ENCODE results near the gene LGR6. TPM values are rescaled to one million over a fixed set of nuclear protein-coding genes. Genes with fewer than 3 reads are reported as not detected.

Gene LGR6
- total RNA-seq, 6 donors from 2014 or later: 0.46 to 5.2 (median 1.1) TPM

DNA sequence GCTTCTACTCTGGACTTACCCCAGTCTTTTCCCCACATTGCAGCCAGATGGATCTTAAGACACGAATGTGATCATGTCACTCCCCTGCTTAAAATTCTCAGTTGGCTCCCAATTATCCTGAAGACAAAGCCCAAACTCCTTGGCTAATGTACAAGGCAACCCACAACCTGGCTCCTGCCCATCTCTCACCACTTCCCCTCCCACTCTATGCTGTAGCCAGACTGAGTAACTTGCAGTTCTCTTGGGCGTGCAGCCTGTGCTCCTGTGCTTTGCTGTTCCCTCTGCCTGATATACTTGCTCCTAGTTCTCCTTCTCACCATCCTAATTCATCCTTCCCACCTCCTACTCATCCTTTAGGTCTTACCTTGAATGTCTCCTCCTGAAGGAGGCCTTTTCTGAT is 56.2 kb downstream of the LGR6 start:
- Histone ChIP-seq H3K27ac (no peak overlapping the region), H3K4me3 (no peak overlapping the region), H3K4me1 (no peaks in the 10 kb centered on the region), H3K36me3 (no peaks in the 10 kb centered on the region), H3K9me3 (no peaks in the 10 kb centered on the region), H3K27me3 (no peaks in the 10 kb centered on the region)
- ATAC-seq (ENCODE audit: low FRiP score in 2 of 2) (no peak), DNase-seq (no peak)
- TF ChIP-seq CTCF (IDR thresholded peaks at IDR 0.05): no peak
- TF ChIP-seq POLR2AphosphoS5 (IDR thresholded peaks at IDR 0.05): no peak
- WGBS, 2 donors: 63 to 74% methylated on average over 2 of the region's 2 CpGs

DNA sequence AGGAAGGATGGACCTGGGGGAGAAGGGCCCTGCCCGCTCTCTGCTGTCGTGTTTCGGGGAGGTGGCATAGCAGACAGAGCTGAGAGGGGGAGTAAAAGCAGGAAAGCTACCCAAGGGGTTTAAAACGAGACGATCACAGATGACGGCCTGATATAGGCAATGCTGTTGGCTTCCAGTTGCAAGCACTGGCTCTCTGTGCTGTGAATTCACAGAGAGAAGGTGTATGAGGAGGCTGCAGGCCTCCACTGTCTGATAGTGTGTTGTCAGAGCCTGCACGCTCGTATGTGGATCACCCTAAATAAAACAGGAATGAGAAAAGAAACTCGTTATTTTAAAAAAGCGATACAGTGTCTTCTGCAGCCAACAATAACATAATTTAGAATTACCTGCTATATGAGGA is 57.4 kb downstream of the LGR6 start:
- WGBS, 2 donors: 80 to 85% methylated on average over 10 of the region's 10 CpGs

DNA sequence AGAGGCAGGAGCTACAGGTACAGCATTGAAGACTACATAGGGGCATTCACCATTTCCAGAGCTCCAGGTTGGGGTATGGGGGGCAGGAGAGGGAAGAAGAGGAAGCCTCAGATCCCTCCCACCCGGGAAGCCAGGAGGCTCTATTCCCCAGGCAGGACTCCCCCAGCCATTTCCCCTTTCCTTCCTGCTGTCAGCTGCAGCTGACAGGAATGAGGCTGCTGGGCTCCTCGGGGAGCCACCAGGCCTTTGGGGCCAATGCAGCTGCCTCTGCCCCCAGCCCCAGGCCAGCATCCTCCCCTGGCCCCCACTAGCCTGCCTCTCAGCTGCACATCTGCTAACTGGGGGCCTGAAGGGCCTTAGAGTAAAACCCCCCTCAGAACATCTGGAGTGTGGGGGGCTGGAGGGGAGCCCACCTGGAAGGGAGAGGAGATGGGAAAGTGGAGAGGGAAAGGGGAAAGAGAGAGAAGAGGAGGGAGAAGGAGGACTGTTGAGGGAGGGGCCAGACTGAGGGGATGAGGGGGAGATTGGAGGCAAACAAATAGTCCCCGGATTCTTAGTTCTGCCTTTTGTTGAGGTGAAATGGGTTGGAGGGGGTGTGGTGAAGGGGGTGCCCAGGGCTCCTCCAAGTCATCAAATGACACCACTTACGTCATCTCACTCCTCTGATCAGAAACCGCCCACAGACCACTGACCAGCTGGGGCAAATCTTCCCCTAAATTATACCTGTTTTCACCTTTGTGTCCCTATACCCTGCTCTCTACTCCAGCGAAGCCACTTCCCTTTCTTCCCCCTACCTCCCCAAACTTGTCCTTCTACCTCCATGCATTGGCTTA is 58.0 kb downstream of the LGR6 start:
- no peak overlapping the region for H3K27ac ChIP-seq

More for the DNA sequence above, 57.4 kb downstream of the LGR6 start:
- H3K27ac ChIP-seq: no peak overlapping the region
- H3K36me3 ChIP-seq: no peaks in the 10 kb centered on the region
- no peaks in the 10 kb centered on the region for H3K27me3 ChIP-seq
- H3K4me3 ChIP-seq: no peak overlapping the region
- ATAC-seq (ENCODE audit: low FRiP score in 2 of 2): no peak
- TF ChIP-seq CTCF (IDR thresholded peaks at IDR 0.05): no peak
- TF ChIP-seq POLR2AphosphoS5 (IDR thresholded peaks at IDR 0.05): no peak
- no peak for TF ChIP-seq EP300 (IDR thresholded peaks at IDR 0.05)
- no peak for TF ChIP-seq POLR2A (IDR thresholded peaks at IDR 0.05)
- no peak for DNase-seq
- H3K4me1 ChIP-seq: no peaks in the 10 kb centered on the region
- no peaks in the 10 kb centered on the region for H3K9me3 ChIP-seq

DNA sequence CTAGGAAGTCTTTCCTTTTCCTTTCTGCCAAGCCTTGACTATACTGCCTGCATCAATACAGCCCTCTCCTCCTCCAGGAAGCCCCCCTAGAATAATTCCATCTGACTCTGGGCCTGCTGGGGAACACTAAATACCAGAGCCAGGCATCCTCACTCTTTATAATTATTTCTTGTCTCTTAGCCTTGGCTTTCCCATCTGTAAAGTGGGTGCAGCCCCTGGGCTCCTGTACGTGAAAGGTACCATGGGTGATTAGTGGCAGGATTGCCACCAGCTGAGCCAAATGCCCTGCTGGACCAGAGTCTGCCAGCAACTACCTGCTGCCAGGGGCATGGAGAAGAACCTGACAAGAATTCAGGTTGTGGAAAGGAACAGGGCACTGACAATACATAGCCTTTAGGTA is 58.7 kb downstream of the LGR6 start:
- H3K4me1 ChIP-seq: no peaks in the 10 kb centered on the region
- WGBS, 2 donors: 93 to 100% methylated on average over 1 of the region's 1 CpG
- TF ChIP-seq CTCF (IDR thresholded peaks at IDR 0.05) (no peak), EP300 (IDR thresholded peaks at IDR 0.05) (no peak), POLR2AphosphoS5 (IDR thresholded peaks at IDR 0.05) (no peak), POLR2A (IDR thresholded peaks at IDR 0.05) (no peak)

More for the DNA sequence above, 58.0 kb downstream of the LGR6 start:
- Histone ChIP-seq H3K27me3 (no peaks in the 10 kb centered on the region), H3K4me3 (no peak overlapping the region), H3K9me3 (no peaks in the 10 kb centered on the region), H3K36me3 (no peaks in the 10 kb centered on the region), H3K4me1 (no peaks in the 10 kb centered on the region)
- ATAC-seq (ENCODE audit: low FRiP score in 2 of 2) (no peak), DNase-seq (peak in 1 of 2 donors; percentile 17)
- WGBS, 2 donors: 50 to 52% methylated on average over 6 of the region's 6 CpGs
- TF ChIP-seq EP300 (IDR thresholded peaks at IDR 0.05) (no peak), CTCF (IDR thresholded peaks at IDR 0.05) (no peak), POLR2A (IDR thresholded peaks at IDR 0.05) (no peak), POLR2AphosphoS5 (IDR thresholded peaks at IDR 0.05) (no peak)

More for the DNA sequence above, 58.7 kb downstream of the LGR6 start:
- DNase-seq (no peak), ATAC-seq (ENCODE audit: low FRiP score in 2 of 2) (no peak)
- Histone ChIP-seq H3K27me3 (no peaks in the 10 kb centered on the region), H3K4me3 (no peak overlapping the region), H3K27ac (no peak overlapping the region), H3K36me3 (no peaks in the 10 kb centered on the region), H3K9me3 (no peaks in the 10 kb centered on the region)

Data from upper lobe of left lung (tissue), 6 donors.